GM12878 (cell line): ENCODE data around the gene TEFM. TPM values are rescaled to one million over a fixed set of nuclear protein-coding genes. Genes with fewer than 3 reads are reported as not detected.

Source experiments
- ATAC-seq: fragments of 200-7000 bp; cut with Tn5 transposase; 3 replicates; pipeline ENCODE4 v1.9.1; 2020; ENCODE audit warnings: mild to moderate bottlenecking, moderate library complexity
- BruUV-seq: library from RNA; stranded (reverse); fragments of 400-500 nt; replicated peaks from 2 replicates; lab custom pipeline; 2021; lab: Mats Ljungman, UMichigan
- CTCF ChIA-PET: fragments of 300-600 bp; sonication (Branson Sonifier 250); formaldehyde crosslinking; extraction: SDS; loops from one replicate; lab custom pipeline; 2021; ENCODE audit warnings: inconsistent platforms; lab: Yijun Ruan, JAX
- POLR2A ChIA-PET: fragments of 350-600 bp; formaldehyde crosslinking; extraction: SDS; loops from one replicate; lab custom pipeline; 2021; ENCODE audit warnings: inconsistent platforms; lab: Charles Lee
- RAD21 ChIA-PET: fragments of 300-600 bp; sonication (Branson Sonifier 250); formaldehyde crosslinking; loops from one replicate; lab custom pipeline; 2023; ENCODE audit warnings: antibody characterized with exemption; ENCODE audit not compliant: unreplicated experiment; lab: Charles Lee
- SMC1A ChIA-PET: fragments of 300-600 bp; sonication (Branson Sonifier 250); formaldehyde crosslinking; loops from one replicate; lab custom pipeline; 2023; ENCODE audit not compliant: unreplicated experiment, uncharacterized antibody; lab: Charles Lee
- DNase-seq: peaks from one replicate; pipeline ENCODE4 v3.0.0-alpha.2; 2011; ENCODE audit warnings: low read depth, low spot score
- FAIRE-seq: peaks from 3 replicates; lab custom pipeline; 2011; peaks lifted over from hg19 to GRCh38; lab: Jason Lieb, UNC
- H2AFZ ChIP-seq: 2 replicates; pipeline ENCODE4 v1.6.0; 2011; ENCODE audit warnings: low read depth, low read length, control low read depth; ENCODE audit not compliant: control insufficient read depth
- H3K27ac ChIP-seq: 2 replicates; pipeline ENCODE4 v1.5.1; 2011; ENCODE audit warnings: control low read depth; ENCODE audit not compliant: control insufficient read depth, insufficient read depth
- H3K27me3 ChIP-seq, 2 experiments: replicated peaks in 1 of 2; 2 replicates each; pipeline versions ENCODE4 v1.6.0 to v1.6.1; 2011; ENCODE audit warnings: low read length in 1 of 2; ENCODE audit not compliant: control insufficient read depth in 2 of 2, insufficient read depth in 2 of 2
- H3K36me3 ChIP-seq, 2 experiments: 2 replicates each; pipeline ENCODE4 v1.5.1; 2011; ENCODE audit warnings: low read length in 1 of 2; ENCODE audit not compliant: control insufficient read depth in 2 of 2, insufficient read depth in 2 of 2
- H3K4me1 ChIP-seq: 2 replicates; pipeline ENCODE4 v1.6.1; 2011; ENCODE audit warnings: mild to moderate bottlenecking, low read length, moderate library complexity, mixed read lengths; ENCODE audit not compliant: control insufficient read depth, insufficient read depth
- H3K4me2 ChIP-seq: 2 replicates; pipeline ENCODE4 v1.6.0; 2011; ENCODE audit warnings: control low read depth; ENCODE audit not compliant: control insufficient read depth, insufficient read depth
- H3K4me3 ChIP-seq: fragments of 200-600 bp; sonication (generic); 2 replicates; pipeline ENCODE4 v1.5.1; 2016
- H3K79me2 ChIP-seq: 2 replicates; pipeline ENCODE4 v1.6.0; 2011; ENCODE audit warnings: low read length; ENCODE audit not compliant: control insufficient read depth, insufficient read depth
- H3K9ac ChIP-seq: 2 replicates; pipeline ENCODE4 v1.8.0; 2011; ENCODE audit warnings: low read length, control low read depth, mixed read lengths; ENCODE audit not compliant: control insufficient read depth, insufficient read depth
- H3K9me3 ChIP-seq: replicated peaks from 3 replicates; pipeline ENCODE4 v1.5.1; 2011; ENCODE audit warnings: mild to moderate bottlenecking, low read length; ENCODE audit not compliant: control insufficient read depth, insufficient read depth
- H4K20me1 ChIP-seq: 2 replicates; pipeline ENCODE4 v1.6.0; 2011; ENCODE audit not compliant: control insufficient read depth, insufficient read depth
- ETV6 ChIP-seq, 2 experiments: fragments of 450-650 bp in 1 of 2; IDR thresholded peaks in 1 of 2; conservative IDR thresholded peaks in 1 of 2; 2 replicates each; pipeline ENCODE4 v1.6.1; 2014; ENCODE audit warnings: antibody characterized with exemption in 1 of 2, borderline replicate concordance in 1 of 2, low read depth in 1 of 2, mild to moderate bottlenecking in 1 of 2, moderate library complexity in 1 of 2
- FOS ChIP-seq: IDR thresholded peaks from 3 replicates; pipeline ENCODE4 v1.6.1; 2011; ENCODE audit warnings: borderline replicate concordance; ENCODE audit not compliant: insufficient read length; ENCODE audit errors: extremely low read depth
- HCFC1 ChIP-seq: fragments of 150-350 bp; IDR thresholded peaks from 2 replicates; pipeline ENCODE4 v1.6.1; 2014; ENCODE audit warnings: low read length
- MXI1 ChIP-seq: fragments of 150-350 bp; IDR thresholded peaks from 2 replicates; pipeline ENCODE4 v1.6.1; 2011; ENCODE audit warnings: low read depth, mild to moderate bottlenecking, inconsistent platforms, low read length, improper control_type of control experiment
- MYB ChIP-seq: fragments of 150-350 bp; IDR thresholded peaks from 2 replicates; pipeline ENCODE4 v1.6.1; 2014; ENCODE audit warnings: mild to moderate bottlenecking, low read depth, low read length, borderline replicate concordance
- MYC ChIP-seq: IDR thresholded peaks from 2 replicates; pipeline ENCODE4 v1.6.1; 2011; ENCODE audit warnings: mild to moderate bottlenecking, low read length, moderate library complexity, inconsistent platforms; ENCODE audit not compliant: insufficient read depth, insufficient replicate concordance, insufficient read length, severe bottlenecking
- PAX8 ChIP-seq: fragments of 450-650 bp; IDR thresholded peaks from 2 replicates; pipeline ENCODE4 v1.6.1; 2017; ENCODE audit warnings: mild to moderate bottlenecking, moderate library complexity
- RB1 ChIP-seq: fragments of 450-650 bp; formaldehyde crosslinking; IDR thresholded peaks from 2 replicates; pipeline ENCODE4 v1.6.1; 2017; ENCODE audit warnings: mild to moderate bottlenecking, borderline replicate concordance
- RUNX3 ChIP-seq: IDR thresholded peaks from 2 replicates; pipeline ENCODE4 v1.6.1; 2012; ENCODE audit warnings: low read length, inconsistent platforms
- STAT1 ChIP-seq: fragments of 450-650 bp; conservative IDR thresholded peaks from 2 replicates; pipeline ENCODE4 v1.6.1; 2014; ENCODE audit warnings: antibody characterized with exemption, mild to moderate bottlenecking
- TCF3 ChIP-seq: IDR thresholded peaks from 2 replicates; pipeline ENCODE4 v1.6.1; 2012; ENCODE audit warnings: low read depth, mild to moderate bottlenecking, low read length, borderline replicate concordance; ENCODE audit not compliant: insufficient read depth
- WRNIP1 ChIP-seq: IDR thresholded peaks from 2 replicates; pipeline ENCODE4 v1.6.1; 2011; ENCODE audit warnings: low read depth, low read length, improper control_type of control experiment, borderline replicate concordance
- ZNF622 ChIP-seq: fragments of 450-650 bp; IDR thresholded peaks from 2 replicates; pipeline ENCODE4 v1.6.1; 2017; ENCODE audit warnings: mild to moderate bottlenecking, inconsistent platforms
- ZSCAN29 ChIP-seq: fragments of 450-650 bp; IDR thresholded peaks from 2 replicates; pipeline ENCODE4 v1.6.1; 2017; ENCODE audit warnings: mild to moderate bottlenecking, moderate library complexity
- WGBS: methylation state at CpG from one replicate; pipeline ENCODE4 v1.1.6; 2016; ENCODE audit warnings: low lambda C conversion rate; ENCODE audit not compliant: insufficient replicate concordance, insufficient coverage; ENCODE audit errors: missing lambda C conversion rate; 5-methylcytosine and 5-hydroxymethylcytosine counted together
- in situ Hi-C: fragments of 300-500 bp; cut with MboI; formaldehyde crosslinking; loops from 9 replicates; pipeline ENCODE4 v1.14.3; 2018; ENCODE audit warnings: mixed read lengths
- intact Hi-C: fragments of 100-400 bp; cut with micrococcal nuclease; formaldehyde crosslinking; loops from one replicate; pipeline ENCODE4 v1.14.2; 2022; ENCODE audit not compliant: unreplicated experiment
- polyA plus RNA-seq, 11 experiments: library from polyadenylated mRNA; depleted of rRNA in 4 of 11; unstranded in 6 of 11; stranded (reverse) in 5 of 11; fragments of >200 nt; fragmentation: Nextera tagmentation in 4 of 11; fragmentation: Illumina TruSeq in 1 of 11; extraction: Ambion mirVana in 4 of 11; extraction: Trizol in 1 of 11; gene quantifications; 1 replicate in 1 of 11; 2 replicates in 10 of 11; pipeline versions ENCODE4 v1.2.1 to v1.2.3, GENCODE V29; 2011 to 2016; ENCODE audit warnings: inconsistent platforms in 2 of 11, missing spikeins in 2 of 11, low read depth in 1 of 11
- total RNA-seq, 4 experiments: library from RNA; depleted of rRNA in 3 of 4; stranded (reverse); fragments of >200 nt in 3 of 4; fragmentation: Illumina TruSeq in 1 of 4; extraction: Trizol in 1 of 4; gene quantifications; 2 replicates each; pipeline versions ENCODE4 v1.2.1 to v1.2.3, GENCODE V29; 2013 to 2021
- TF ChIP-seq, protein P1 (sequence below): fragments of 450-650 bp; conservative IDR thresholded peaks from 2 replicates; pipeline ENCODE4 v1.6.1; 2017; ENCODE audit warnings: mild to moderate bottlenecking, moderate library complexity
- TF ChIP-seq, protein P2 (sequence below): fragments of 450-650 bp; IDR thresholded peaks from 2 replicates; pipeline ENCODE4 v1.6.1; 2017; ENCODE audit warnings: mild to moderate bottlenecking, moderate library complexity
- TF ChIP-seq, protein P3 (sequence below): IDR thresholded peaks from 2 replicates; pipeline ENCODE4 v1.6.1; 2012; ENCODE audit warnings: low read depth, low read length, improper control_type of control experiment

TEFM gene
- total and polyA plus RNA-seq, 10 of the 15 experiments (the other 5 are each of a cell fraction or from before 2014, with no cell fraction given) = 11.5 to 57.1 (median 28.6) TPM

DNA sequence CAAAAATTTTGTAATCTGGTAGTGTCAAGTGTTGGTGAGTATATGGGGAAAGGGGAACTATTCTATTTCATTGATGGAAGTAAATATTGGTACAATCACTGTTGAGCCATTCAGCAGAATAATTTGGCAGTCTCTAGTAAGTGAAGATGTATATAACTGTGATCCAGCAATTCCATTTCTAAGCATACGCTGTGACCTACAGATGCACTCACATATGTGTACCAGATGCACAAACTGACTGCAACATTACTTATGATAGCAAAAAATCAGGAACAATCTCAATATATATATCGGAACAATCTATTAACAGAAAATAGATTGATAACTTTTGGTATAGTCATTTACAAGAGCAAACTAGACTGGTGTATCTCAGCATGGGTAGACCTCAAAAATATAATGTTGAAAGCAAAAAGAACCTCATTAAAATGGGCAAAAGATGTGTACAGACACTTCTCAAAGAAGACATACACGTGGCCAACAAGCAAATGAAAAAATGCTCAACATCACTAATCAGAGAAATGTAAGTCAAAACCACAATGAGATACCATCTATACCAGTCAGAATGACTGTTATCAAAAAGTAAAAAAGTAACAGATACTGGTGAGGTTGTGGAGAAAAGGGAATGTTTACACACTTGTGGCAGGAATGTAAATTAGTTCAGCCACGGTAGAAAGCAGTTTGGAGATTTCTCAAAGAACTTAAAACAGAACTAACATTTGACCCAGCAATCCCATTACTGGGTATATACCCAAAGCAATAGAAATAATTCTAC lies 36.5 kb upstream of the TEFM start:
- H3K27me3 ChIP-seq = no peaks in the 10 kb centered on the region
- H3K9me3 ChIP-seq = no peaks in the 10 kb centered on the region; the same call in 2 of the 3 replicates
- no peak overlapping the region for H3K27ac ChIP-seq
- BruUV-seq = no TSS peak
- POLR2A ChIA-PET = no interaction called here
- FAIRE-seq = no peak
- no peak for TF ChIP-seq ZSCAN29
- no peak for TF ChIP-seq ETV6 (conservative IDR thresholded peaks at IDR 0.05 in 1 of 2, IDR thresholded peaks at IDR 0.05 in 1 of 2; ENCODE audit: borderline replicate concordance in 1 of 2, low read depth in 1 of 2)
- TF ChIP-seq RB1 = no peak
- no peak for TF ChIP-seq FOS
- TF ChIP-seq MYC = no peak
- TF ChIP-seq, protein P1, sequence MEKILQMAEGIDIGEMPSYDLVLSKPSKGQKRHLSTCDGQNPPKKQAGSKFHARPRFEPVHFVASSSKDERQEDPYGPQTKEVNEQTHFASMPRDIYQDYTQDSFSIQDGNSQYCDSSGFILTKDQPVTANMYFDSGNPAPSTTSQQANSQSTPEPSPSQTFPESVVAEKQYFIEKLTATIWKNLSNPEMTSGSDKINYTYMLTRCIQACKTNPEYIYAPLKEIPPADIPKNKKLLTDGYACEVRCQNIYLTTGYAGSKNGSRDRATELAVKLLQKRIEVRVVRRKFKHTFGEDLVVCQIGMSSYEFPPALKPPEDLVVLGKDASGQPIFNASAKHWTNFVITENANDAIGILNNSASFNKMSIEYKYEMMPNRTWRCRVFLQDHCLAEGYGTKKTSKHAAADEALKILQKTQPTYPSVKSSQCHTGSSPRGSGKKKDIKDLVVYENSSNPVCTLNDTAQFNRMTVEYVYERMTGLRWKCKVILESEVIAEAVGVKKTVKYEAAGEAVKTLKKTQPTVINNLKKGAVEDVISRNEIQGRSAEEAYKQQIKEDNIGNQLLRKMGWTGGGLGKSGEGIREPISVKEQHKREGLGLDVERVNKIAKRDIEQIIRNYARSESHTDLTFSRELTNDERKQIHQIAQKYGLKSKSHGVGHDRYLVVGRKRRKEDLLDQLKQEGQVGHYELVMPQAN = no peak
- TF ChIP-seq STAT1 = no peak
- no peak for TF ChIP-seq MYB
- TF ChIP-seq TCF3 = no peak
- TF ChIP-seq, protein P2, sequence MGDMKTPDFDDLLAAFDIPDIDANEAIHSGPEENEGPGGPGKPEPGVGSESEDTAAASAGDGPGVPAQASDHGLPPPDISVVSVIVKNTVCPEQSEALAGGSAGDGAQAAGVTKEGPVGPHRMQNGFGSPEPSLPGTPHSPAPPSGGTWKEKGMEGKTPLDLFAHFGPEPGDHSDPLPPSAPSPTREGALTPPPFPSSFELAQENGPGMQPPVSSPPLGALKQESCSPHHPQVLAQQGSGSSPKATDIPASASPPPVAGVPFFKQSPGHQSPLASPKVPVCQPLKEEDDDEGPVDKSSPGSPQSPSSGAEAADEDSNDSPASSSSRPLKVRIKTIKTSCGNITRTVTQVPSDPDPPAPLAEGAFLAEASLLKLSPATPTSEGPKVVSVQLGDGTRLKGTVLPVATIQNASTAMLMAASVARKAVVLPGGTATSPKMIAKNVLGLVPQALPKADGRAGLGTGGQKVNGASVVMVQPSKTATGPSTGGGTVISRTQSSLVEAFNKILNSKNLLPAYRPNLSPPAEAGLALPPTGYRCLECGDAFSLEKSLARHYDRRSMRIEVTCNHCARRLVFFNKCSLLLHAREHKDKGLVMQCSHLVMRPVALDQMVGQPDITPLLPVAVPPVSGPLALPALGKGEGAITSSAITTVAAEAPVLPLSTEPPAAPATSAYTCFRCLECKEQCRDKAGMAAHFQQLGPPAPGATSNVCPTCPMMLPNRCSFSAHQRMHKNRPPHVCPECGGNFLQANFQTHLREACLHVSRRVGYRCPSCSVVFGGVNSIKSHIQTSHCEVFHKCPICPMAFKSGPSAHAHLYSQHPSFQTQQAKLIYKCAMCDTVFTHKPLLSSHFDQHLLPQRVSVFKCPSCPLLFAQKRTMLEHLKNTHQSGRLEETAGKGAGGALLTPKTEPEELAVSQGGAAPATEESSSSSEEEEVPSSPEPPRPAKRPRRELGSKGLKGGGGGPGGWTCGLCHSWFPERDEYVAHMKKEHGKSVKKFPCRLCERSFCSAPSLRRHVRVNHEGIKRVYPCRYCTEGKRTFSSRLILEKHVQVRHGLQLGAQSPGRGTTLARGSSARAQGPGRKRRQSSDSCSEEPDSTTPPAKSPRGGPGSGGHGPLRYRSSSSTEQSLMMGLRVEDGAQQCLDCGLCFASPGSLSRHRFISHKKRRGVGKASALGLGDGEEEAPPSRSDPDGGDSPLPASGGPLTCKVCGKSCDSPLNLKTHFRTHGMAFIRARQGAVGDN = no peak
- TF ChIP-seq WRNIP1 = no peak
- no peak for TF ChIP-seq PAX8
- TF ChIP-seq MXI1 = no peak
- no peak for TF ChIP-seq HCFC1
- TF ChIP-seq, protein P3, sequence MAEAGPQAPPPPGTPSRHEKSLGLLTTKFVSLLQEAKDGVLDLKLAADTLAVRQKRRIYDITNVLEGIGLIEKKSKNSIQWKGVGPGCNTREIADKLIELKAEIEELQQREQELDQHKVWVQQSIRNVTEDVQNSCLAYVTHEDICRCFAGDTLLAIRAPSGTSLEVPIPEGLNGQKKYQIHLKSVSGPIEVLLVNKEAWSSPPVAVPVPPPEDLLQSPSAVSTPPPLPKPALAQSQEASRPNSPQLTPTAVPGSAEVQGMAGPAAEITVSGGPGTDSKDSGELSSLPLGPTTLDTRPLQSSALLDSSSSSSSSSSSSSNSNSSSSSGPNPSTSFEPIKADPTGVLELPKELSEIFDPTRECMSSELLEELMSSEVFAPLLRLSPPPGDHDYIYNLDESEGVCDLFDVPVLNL = no peak
- no peak for TF ChIP-seq ZNF622
- no peak for TF ChIP-seq RUNX3
- RAD21 ChIA-PET = interaction anchor here (0.7 kb wide), 1 partner anchor 595 kb away, joined by 3 read pairs; no protein-coding TSS in a partner anchor
- no peak overlapping the region for H3K4me3 ChIP-seq
- no peak overlapping the region for H2AFZ ChIP-seq
- no peak overlapping the region for H3K9ac ChIP-seq
- H4K20me1 ChIP-seq = no peaks in the 10 kb centered on the region
- WGBS = 97% methylated on average over 4 of the region's 4 CpGs
- CTCF ChIA-PET = no interaction called here
- SMC1A ChIA-PET = no interaction called here
- intact Hi-C loops (no loop called here), in situ Hi-C loops (no loop called here)
- H3K36me3 ChIP-seq = no peaks in the 10 kb centered on the region
- no peak for DNase-seq
- peaks cover 6% of the 10 kb centered on the region; the same call in 1 of the 2 replicates for H3K4me1 ChIP-seq
- no peak overlapping the region for H3K4me2 ChIP-seq
- no peaks in the 10 kb centered on the region for H3K79me2 ChIP-seq
- no peak for ATAC-seq
